Stimulated activated CD8-positive, alpha-beta memory T cell treated with anti-CD3 and anti-CD28 coated beads, Interleukin-15, amount 100 ng/mL, for 1 hour (primary cell): Measurements from ENCODE around the gene SAPCD1.

Experiments used
- DNase-seq: peaks from one replicate; pipeline ENCODE4 v3.0.0-alpha.2; 2020; ENCODE audit warnings: low read depth

Gene SAPCD1

DNA sequence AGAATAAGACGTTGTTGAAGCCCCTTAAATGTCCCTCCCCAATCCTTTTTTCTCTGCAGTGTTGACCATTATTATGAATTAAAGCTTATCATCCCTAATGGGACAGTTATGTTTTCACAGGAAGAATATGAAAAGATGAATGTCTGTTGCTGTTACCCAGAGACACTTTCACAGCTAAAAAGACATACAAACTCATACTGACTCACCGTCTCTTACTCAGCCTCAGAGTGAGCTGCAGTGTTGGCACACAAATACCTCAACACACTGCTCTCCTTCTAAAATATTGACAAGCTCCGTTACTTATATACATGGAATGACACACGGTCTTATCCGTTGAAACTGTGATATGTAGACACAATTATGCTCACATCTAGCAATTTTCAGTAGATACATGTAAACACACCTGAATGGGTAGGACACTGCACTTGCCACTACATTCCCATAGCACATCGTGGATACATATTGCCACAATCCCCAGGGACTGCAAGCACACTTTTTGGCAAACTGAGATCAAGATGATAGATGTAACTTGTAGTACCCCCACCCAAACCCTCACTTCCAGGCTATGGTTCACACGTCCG lies 9.6 kb upstream of the SAPCD1 start:
- DNase-seq = no peak

DNA sequence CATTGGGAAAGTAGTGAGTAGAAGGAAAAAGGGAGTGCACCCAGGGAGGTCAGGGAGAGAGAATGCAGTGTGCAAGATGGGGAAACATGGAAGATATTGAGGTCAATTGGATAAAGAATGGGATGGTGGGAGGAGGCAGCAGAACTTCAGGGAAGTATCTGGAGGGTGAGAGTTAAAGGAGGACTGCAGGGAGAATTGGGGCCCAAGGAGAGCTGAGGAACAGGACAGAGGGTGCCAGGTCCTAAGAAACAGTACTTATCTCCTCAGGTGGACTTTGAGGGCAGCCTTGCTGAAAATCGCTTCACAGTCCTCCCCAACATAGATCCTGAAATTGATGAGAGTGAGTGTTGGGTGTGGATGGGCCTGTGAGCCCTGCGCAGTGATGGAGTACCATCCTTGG lies 4.2 kb upstream of the SAPCD1 start:
- no peak for DNase-seq

DNA sequence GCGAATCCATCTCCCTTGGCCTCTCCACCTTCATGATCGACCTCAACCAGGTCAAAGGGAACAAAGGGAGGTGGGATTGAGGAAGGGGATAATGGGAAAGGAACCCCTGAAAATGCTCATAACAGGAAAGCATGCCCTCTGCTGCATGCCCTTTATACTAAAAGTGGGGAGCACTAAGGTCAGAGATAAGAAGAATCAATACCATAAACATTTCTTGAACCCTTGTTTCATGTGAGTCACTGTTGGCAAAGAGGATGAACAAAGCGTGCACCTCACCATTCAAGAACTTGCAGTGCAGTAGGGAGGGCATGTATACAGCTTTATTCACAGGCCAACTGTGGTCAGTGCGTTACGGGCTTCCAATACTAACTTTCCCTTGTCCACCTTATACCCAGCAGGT lies 1.7 kb upstream of the SAPCD1 start:
- DNase-seq = no peak

DNA sequence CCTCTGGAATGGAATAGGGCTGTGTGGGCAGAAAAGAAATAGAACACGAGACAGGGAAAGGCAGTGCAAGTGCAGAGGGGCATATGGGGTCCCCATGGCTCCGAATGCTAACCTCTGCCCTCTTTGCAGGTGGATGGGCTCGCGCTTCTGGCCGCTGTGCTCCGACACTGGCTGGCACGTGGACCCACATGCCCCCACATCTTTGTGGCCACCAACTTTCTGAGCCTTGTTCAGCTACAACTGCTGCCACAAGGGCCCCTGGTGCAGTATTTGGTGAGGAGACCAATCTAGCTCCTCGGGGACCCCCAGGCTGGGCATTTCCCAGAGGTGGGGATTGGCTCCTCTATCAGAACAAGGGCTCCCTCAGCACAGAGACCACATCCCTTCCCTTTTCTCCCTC lies 1.1 kb upstream of the SAPCD1 start:
- DNase-seq = no peak

DNA sequence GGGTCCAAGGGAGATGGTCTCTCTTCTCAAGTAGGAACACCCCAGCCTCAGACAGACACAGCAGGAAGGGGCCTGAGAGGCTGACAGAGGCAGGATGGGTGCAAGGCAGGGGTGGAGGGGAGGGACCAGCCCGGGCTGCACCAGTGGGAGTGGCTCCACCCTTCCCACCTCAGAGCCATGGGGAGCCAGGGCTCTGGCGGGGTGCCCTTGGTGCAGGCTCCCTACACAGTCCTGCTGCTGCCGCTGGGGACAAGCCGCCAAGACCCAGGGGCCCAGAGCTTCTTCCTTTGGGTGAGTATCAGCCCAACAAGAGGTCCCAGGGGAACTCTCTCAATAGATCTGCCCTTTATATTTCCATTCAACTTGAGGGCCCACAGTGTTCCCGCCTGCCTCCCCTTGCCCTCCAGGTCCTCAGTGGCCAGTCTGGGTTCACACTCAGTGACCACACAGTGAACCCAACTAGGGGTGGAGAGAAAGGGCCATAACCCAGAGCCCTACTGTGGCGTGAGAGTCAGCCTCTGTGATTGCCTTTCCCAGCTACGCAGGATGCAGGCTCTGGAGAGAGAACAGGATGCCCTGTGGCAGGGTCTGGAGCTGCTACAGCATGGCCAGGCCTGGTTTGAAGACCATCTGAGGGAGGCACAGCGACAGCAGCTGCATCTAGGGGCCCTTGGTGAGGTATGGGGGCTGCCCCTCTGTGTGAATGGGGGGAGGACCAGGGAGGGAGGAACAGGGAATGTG lies 592 bp downstream of the SAPCD1 start:
- DNase-seq = no peak

DNA sequence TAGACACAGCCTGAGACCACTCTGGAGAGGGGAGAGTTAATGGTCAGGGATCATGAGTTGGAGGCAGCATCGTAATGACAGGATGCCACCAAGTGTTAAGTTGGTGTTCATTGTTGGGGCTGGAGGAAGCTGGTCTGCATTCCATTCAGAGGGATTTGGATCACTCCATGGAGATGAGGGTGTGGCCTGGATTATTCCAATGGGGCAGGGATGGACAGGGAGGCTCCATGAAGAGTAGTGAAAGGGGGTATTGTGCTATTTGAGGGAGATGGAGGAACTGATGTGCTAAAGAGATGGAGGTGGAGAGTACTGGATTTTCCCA lies 1.1 kb downstream of the SAPCD1 start:
- no peak for DNase-seq

DNA sequence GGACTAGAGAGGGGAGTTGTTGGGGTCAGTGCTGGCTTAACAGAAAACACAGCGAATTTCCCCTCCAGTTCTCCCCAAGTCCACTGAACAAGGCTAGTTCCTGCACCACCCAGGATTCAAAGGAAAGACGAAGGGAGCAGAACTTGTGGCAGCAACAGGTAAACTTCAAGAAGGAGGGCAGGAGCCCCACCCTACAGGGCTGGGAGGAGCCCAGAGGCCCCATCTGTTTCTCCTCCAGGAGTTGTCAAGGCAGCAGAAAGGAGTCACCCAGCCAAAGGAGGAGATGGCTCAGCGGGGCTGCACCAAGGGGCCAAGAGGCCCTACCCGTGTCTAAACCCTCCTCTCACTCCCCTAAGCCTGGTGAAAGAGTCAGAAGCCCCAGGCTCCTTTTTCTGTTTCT lies 1.7 kb downstream of the SAPCD1 start:
- DNase-seq = no peak

DNA sequence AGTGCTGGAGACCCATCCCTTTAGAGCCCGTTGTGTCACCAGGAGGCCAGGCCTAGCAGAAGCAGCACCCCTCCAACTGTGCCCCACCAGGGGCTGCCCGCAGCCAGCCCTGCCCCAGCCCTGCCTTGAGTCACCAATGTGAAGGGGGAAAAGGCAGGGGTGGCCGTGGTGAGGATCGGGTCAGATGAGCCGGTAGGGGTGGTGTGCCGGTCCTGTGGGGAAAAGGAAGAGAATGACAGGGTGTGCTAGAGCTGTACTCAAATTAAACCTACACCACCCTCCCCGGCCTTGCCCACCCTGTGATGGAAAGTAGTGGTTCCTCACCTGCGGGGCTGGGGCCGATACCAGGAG lies 3.1 kb downstream of the SAPCD1 start:
- DNase-seq = no peak

DNA sequence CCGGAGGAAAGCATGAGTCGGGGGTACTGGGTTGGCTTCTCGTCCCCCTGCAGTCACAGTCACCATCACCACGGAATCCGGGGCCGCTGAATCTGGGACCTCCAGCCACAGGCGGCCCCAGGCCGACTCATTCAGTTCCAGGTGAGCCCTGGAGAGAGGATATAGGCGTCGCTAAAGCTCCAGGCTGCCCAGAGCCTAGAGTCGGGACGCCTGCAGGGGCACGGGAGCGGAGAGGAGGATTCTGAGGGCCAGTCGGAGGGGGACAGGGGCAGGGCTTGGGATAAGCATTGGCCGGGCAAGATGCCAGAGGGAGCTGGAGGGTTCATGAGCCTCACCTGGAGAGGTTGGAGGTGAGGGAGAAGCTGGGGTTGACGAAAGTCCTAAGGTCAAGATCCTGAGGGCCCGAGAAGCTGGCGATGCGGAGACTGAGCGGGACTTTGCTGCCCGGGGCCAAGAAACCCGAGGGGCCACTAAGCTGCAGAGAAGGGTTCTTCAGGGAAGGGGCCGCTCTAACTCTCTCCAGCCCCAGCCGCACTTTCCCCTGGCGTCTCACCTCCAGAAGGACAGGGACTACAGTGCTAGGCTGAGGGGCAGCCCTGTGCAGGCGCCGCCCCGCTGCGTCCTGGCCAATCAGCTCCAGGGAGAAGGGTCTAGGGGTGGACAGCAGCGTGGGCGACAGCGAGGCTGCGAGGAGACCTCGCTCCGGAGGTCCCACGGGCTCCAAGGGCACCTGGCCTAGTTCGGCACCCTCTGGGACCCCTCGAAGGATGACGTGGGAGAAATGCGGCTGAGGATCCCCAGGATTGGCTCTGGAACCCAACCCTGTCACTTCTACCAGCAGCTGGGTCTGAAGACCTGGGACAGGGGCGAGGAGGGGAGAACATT lies 3.7 kb downstream of the SAPCD1 start:
- DNase-seq = no peak

DNA sequence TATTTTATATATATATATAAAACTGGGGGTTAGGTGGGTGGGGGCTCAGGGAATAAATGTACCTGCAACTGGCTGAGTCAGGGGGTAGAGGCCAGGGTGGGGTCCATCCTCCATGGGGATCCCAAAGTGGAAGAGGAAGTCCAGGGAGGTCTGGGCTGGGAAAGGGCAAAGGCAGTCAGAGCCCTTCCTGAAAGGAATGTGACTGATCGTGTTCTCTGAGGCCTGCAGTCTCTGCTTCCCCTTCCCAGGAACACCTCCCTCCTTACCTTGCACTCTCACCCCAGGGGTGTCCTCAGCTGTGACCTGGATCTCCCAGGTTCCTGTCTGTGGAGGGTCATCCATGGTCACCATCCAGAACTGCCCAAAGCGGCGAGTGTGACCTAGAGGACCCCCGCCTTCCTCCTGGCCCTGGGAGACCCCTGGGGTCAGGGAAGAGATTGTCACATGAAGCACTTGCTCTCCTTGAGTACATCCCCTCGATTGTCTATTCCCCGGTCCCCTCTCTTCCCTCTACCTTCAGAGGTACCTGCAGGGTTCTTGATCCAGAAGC lies 4.7 kb downstream of the SAPCD1 start:
- DNase-seq = no peak

DNA sequence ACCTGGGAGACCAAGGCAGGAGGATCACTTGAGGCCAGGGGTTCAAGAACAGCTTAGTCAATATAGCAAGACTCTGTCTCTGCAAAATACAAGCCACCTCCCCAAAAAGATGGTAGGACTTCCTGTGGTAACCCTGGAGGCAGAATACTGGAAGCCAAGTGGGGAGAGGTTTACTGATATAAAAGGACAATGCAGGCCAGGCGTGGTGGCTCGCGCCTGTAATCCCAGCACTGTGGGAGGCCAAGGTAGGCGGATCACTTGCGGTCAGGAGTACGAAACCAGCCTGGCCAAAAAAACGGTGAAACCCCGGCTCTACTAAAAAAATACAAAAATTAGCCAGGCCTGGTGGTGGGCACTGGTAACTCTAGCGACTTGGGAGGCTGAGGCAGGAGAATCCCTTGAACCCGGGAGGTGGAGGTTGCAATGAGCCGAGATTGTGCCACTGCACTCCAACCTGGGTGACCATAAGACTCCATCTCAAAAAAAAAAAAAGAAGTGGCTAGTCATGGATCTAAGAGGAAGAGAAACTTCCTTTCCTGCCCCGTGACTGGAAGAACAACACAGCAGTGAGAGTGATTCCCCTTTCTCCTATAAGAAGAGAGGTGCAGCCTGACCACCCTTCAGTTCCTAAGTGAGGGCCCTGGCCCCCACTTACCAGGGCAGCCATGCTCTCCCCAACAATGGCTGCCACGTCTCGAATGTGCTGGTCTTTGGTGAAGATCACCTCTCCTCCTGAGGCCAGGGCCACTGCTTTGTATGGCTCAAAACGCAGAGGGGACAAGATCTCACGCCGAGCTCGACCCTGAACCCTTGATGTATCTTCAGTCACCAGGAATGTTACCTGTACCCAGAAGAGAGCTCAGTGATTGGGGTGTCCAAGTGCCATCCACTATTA lies 6.2 kb downstream of the SAPCD1 start:
- DNase-seq = no peak

DNA sequence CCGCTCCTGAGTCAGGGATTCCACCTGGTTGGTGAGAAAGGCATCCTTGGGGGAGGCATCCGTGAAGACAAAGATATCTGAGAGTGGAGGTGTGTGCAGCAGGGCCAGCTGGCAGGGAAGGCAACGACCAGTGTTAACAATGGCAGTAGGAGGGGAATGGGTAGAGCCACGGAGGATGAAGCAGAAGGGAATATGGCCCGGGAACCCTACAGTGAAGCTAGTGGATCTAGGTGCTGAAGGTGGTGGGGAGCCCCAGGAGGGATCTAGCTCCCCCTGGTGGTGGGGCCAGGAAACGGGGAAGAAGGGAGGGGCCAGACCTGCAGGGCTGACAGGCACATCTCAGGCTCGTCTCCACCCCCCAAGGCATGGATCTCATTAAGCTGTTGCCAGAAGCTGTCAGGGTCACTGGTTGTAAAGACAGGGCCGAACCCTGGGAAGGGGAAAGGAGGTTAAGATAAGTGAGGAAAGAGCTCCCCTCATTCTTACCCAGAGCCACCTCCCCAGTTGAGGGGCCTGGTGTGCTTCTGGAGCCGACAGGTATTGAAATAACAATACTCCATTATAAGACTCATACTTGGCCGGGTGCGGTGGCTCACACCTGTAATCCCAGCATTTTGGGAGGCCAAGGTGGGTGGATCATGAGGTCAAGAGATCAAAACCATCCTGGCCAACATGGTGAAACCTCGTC lies 7.4 kb downstream of the SAPCD1 start:
- DNase-seq = peak; percentile 69

DNA sequence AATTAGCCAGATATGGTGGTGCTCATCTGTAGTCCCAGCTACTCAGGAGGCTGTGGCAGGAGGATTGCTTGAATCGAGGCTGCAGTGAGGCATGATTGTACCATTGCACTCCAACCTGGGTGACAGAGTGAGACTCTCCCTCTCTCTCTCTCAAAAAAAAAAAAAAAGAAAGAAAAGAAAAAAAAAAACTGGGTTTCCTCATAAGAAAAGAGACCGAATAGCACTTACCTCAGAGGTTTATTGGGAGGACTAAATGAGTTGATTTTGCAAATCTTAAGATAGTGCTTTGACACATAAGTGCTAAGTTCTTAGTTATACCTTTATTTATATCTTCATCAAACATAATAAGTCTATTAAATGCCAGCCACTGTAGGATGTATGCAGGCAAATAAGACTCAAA lies 8.4 kb downstream of the SAPCD1 start:
- DNase-seq = no peak

DNA sequence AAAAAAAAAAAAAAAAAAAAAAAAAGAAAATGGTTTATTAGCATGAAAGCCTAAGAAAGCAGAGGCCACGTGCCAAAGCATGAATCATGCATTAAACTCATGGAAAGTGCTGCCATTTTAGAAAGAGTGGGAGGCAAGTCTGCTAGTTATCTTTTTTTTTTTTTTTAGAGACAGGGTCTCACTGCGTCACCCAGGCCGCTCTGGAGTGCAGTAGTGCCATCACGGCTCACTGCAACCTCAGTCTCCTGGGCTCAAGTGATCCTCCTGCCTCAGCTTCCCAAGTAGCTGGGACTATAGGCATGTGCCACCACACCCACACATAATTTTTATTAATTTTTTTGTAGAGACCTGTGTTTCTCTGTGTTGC lies 9.5 kb downstream of the SAPCD1 start:
- DNase-seq = no peak

DNA sequence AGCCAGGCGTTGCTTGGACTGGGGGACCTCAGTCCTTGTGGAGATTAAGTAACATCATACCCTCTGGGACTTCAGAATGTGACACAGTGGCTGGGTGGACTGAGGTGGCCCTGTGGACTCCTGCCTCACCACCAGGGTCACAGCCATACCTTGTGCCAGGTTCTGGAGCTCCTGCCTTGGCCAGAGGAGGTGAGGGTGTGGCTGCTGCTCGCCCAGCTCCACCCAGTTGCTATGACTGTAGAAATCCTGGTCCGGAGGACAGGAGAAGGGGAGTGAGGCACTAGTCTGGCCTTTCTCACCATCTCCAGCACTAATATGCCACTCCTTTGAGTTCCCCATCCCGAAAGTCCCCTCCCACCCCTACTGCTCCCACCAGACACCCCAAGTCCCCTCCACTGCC lies 12.7 kb downstream of the SAPCD1 start:
- DNase-seq = no peak

DNA sequence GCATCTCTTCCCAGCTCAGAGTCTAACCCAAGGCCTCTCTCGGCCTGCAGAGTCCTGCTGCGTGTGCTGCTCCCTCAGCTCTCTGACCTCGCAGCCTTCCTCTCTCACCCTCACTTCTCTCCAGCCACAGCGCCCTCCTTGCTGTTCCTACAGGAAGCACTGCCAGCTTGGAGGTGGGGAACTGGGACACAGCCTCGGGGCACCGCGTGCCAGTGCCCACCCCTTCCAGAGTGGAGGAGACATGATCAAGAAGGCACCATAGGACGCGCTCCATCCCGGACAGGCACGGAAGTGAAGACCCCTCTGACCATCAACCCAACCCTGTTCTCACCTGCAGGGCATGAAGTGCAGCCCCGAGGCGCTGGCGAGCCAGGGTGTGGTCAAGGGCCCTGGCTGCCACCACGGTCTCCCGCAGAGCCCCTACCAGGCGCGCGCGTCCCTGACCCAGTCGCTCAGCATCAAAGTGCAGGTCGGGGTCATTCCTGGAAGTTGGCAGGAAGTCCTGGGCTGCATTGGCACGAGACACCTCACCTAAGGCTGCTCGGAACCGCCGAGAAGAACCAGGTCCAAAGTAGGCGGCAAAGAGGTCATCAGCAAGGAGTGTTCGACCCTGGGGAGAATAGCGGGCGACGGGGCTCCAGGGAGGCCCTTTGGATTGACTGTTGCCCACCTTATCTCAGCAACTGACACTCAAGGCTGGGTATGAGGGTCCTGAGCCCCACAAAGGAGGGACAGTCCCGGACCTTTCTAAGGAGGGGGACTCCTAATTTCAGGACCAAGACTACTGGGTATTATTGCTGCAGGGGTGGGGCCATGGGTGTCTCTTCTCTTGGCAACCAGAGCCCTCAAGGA lies 13.4 kb downstream of the SAPCD1 start:
- DNase-seq = no peak

DNA sequence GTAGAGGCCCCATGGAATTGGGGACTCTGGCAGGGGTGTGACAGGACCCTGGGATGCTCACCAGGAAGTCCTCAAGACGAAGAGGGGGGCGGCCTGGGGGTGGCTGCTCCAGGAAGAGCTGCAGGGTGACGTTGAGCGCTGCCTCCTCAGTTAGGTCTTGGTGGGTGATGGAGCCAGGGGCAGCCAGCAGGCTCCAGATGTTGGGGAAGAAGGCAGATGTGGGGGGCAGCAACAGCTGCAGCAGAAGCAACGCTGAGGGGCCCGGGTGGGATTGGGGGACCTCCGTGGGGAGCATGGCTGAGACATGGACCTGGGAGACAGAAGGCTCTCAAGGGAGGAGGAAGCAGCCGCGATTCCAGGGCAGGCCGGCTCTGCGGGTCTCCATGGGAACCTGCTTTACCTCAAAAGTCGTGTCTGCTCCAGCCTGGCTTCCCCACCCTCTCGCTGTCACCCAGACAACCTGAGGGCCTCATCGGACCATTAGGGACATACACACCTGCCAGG lies 14.1 kb downstream of the SAPCD1 start:
- no peak for DNase-seq

DNA sequence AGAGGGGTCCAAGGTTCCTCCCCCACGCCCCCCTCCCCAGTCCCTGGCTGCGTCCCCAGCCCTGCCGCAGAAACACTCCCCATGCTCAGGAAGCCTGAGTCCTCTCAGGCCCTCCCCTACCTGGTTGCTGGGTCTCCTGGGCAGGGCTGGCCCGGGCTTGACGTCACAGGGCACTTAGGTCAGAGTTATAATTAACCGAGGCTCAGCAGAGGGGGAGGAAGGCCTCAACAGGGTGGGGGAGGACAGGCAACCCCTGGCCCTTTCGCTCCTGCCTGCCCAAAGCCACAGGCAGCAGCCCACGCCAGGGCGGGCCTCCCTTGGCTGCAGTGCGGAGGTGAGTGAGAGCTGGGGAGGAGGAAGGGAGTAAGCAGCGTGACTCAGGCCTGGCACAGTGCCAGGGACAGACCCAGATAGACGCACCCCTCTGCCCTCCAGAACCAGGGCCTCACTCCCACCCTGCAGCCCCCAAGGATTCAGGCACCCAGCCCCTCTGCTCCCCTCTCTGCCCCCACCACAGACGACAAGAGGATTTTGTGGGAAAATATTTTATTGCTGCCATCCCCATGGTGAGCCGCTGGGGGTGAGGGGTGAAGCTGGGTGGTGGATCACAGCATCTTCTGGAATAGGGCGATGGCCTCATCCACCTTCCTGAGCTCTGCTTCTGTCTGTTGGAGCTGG lies 14.7 kb downstream of the SAPCD1 start, which contains the start of gene VWA7:
Gene VWA7 (minus strand): TSS at position 340 of the 678 bp plus-strand sequence. CDS start 549 bp downstream, outside the sequence.
- peak; percentile 36 for DNase-seq

DNA sequence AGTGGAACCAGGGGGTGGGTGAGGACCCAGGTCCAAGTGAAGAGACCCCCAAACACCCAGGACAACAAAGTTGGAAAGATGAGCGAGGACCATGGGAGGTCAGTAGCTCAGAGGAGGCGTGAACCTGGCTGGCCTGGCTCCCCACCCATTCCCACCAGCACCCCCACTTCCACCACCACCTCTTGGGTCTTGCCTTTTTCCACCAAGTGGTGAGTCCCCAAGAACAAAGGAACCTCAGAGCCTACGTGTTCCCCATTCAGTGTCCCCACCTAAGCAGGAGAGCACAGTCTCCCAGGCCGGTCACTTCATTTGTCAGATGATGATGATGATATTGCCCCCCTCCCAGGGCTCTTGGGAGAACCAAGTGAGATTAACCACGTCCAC lies 15.2 kb downstream of the SAPCD1 start:
- no peak for DNase-seq

DNA sequence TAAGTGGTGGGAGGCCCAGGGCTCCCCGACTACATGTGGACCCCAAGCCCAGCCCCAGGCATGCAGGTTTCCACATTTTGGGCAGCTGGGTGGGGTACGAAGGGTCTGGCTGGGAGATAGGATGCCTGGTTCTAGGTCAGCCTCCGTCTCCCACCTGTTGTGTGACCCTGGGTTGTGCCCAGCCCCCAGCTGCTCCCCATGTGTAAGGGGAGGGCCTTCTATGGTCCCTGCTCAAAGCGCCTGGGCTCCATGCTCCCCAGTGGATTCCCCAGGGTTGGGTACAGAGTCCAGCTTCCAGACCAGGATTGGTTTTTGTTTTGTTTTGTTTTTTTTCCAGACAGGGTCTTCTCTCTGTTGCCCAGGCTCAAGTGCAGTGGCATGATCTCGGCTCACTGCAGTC lies 15.7 kb downstream of the SAPCD1 start:
- no peak for DNase-seq
